ENCODE data around the gene AURKAIP1.

DNA sequence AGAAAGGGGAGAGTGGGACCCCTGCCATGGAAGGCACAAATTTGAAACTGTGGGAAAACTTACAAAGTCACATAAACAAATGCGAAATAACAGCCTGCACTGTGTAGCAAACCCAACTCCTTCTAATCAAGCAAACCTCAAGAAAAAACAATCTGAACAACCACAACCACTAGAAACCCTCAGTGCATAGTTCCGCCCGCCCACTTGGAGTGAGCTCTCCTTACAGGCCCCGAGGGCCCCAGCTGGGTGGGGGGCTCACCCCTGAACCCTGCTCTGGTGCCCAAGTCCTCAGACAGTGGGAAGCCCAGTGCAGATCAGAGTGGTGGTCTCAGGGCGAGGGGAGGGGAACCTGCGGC is 15.7 kb downstream of the AURKAIP1 start:
- TF ChIP-seq, protein P1, sequence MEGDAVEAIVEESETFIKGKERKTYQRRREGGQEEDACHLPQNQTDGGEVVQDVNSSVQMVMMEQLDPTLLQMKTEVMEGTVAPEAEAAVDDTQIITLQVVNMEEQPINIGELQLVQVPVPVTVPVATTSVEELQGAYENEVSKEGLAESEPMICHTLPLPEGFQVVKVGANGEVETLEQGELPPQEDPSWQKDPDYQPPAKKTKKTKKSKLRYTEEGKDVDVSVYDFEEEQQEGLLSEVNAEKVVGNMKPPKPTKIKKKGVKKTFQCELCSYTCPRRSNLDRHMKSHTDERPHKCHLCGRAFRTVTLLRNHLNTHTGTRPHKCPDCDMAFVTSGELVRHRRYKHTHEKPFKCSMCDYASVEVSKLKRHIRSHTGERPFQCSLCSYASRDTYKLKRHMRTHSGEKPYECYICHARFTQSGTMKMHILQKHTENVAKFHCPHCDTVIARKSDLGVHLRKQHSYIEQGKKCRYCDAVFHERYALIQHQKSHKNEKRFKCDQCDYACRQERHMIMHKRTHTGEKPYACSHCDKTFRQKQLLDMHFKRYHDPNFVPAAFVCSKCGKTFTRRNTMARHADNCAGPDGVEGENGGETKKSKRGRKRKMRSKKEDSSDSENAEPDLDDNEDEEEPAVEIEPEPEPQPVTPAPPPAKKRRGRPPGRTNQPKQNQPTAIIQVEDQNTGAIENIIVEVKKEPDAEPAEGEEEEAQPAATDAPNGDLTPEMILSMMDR (conservative IDR thresholded peaks at IDR 0.05; ENCODE audit: low read depth, low read length) = no peak
- TF ChIP-seq POLR2A (IDR thresholded peaks at IDR 0.05; ENCODE audit: low read depth, low read length) (no peak), MAFK (IDR thresholded peaks at IDR 0.05; ENCODE audit: low read depth, low read length) (no peak), RAD21 (IDR thresholded peaks at IDR 0.05; ENCODE audit: low read length) (no peak), RCOR1 (IDR thresholded peaks at IDR 0.05; ENCODE audit: insufficient replicate concordance, low read length) (no peak)
